GM23338 (cell line): ENCODE data around the gene RFX8. TPM values are rescaled to one million over a fixed set of nuclear protein-coding genes. Genes with fewer than 3 reads are reported as not detected.

Source experiments
- ATAC-seq: fragments of 200-7000 bp; cut with Tn5 transposase; 3 replicates; pipeline ENCODE4 v1.9.1; 2020
- DNase-seq: peaks from one replicate; pipeline ENCODE4 v3.0.0-alpha.2; 2015; ENCODE audit warnings: low spot score
- H2AFZ ChIP-seq: fragments of 200-600 bp; sonication (generic); 2 replicates; pipeline ENCODE4 v1.8.0; 2016; ENCODE audit warnings: antibody characterized with exemption, mild to moderate bottlenecking, moderate library complexity
- H3F3A ChIP-seq: fragments of 200-600 bp; sonication (generic); replicated peaks from 2 replicates; pipeline ENCODE4 v1.8.0; 2017; ENCODE audit warnings: antibody characterized with exemption, mixed run types, low read depth
- H3K27ac ChIP-seq: fragments of 200-600 bp; sonication (generic); 2 replicates; pipeline ENCODE4 v1.6.1; 2016; ENCODE audit warnings: low read depth
- H3K27me3 ChIP-seq: fragments of 200-600 bp; sonication (generic); 2 replicates; pipeline ENCODE4 v1.8.0; 2016; ENCODE audit warnings: mild to moderate bottlenecking, mixed run types, moderate library complexity; ENCODE audit not compliant: insufficient read depth
- H3K36me3 ChIP-seq: fragments of 200-600 bp; sonication (generic); 2 replicates; pipeline ENCODE4 v1.8.0; 2016; ENCODE audit warnings: mild to moderate bottlenecking; ENCODE audit not compliant: insufficient read depth
- H3K4me1 ChIP-seq: fragments of 200-600 bp; sonication (generic); 2 replicates; pipeline ENCODE4 v1.8.0; 2016; ENCODE audit warnings: mild to moderate bottlenecking, moderate library complexity; ENCODE audit not compliant: insufficient read depth
- H3K4me2 ChIP-seq: fragments of 200-600 bp; sonication (generic); 2 replicates; pipeline ENCODE4 v1.7.1; 2017; ENCODE audit warnings: mixed run types
- H3K4me3 ChIP-seq: fragments of 200-600 bp; sonication (generic); 2 replicates; pipeline ENCODE4 v1.6.1; 2016; ENCODE audit warnings: mixed run types
- H3K79me2 ChIP-seq: fragments of 200-600 bp; sonication (generic); replicated peaks from 2 replicates; pipeline ENCODE4 v1.8.0; 2017; ENCODE audit warnings: mild to moderate bottlenecking; ENCODE audit not compliant: insufficient read depth
- H3K9me2 ChIP-seq: fragments of 200-600 bp; sonication (generic); 2 replicates; pipeline ENCODE4 v1.8.0; 2017; ENCODE audit not compliant: insufficient read depth
- H4K20me1 ChIP-seq: fragments of 200-600 bp; sonication (generic); replicated peaks from 2 replicates; pipeline ENCODE4 v1.8.0; 2017; ENCODE audit warnings: mild to moderate bottlenecking; ENCODE audit not compliant: insufficient read depth
- H3K27ac Mint-ChIP-seq: 2 replicates; pipeline ENCODE4 v1.8.0; 2020; ENCODE audit warnings: inconsistent platforms, mild to moderate bottlenecking, moderate library complexity, mixed read lengths
- H3K27me3 Mint-ChIP-seq: 3 replicates; pipeline ENCODE4 v1.8.0; 2022; ENCODE audit warnings: low read depth, mild to moderate bottlenecking, moderate library complexity, mixed read lengths, inconsistent platforms; ENCODE audit not compliant: insufficient read depth, poor library complexity
- H3K36me3 Mint-ChIP-seq: 3 replicates; pipeline ENCODE4 v1.8.0; 2021; ENCODE audit warnings: low read depth, mild to moderate bottlenecking, inconsistent platforms, moderate library complexity, mixed read lengths
- H3K4me1 Mint-ChIP-seq: 3 replicates; pipeline ENCODE4 v1.8.0; 2020; ENCODE audit warnings: mild to moderate bottlenecking, inconsistent platforms, mixed read lengths
- H3K4me3 Mint-ChIP-seq: 3 replicates; pipeline ENCODE4 v1.8.0; 2021; ENCODE audit warnings: moderate library complexity, mild to moderate bottlenecking, inconsistent platforms, mixed read lengths
- H3K9me3 Mint-ChIP-seq: 3 replicates; pipeline ENCODE4 v1.8.0; 2020; ENCODE audit warnings: moderate library complexity, mild to moderate bottlenecking, inconsistent platforms, mixed read lengths
- CREB1 ChIP-seq: fragments of 250-450 bp; sonication (Bioruptor Pico); IDR thresholded peaks from 2 replicates; pipeline ENCODE4 v1.5.0; 2020; ENCODE audit warnings: low read depth, mild to moderate bottlenecking, moderate library complexity
- EZH2 ChIP-seq: fragments of 200-600 bp; sonication (generic); IDR thresholded peaks from one replicate; pipeline ENCODE4 v1.8.0; 2017; ENCODE audit warnings: antibody characterized with exemption, mild to moderate bottlenecking, low read depth; ENCODE audit not compliant: unreplicated experiment
- EZH2phosphoT487 ChIP-seq: fragments of 200-600 bp; sonication (generic); IDR thresholded peaks from one replicate; pipeline ENCODE4 v1.8.1; 2018; ENCODE audit warnings: antibody characterized with exemption; ENCODE audit not compliant: unreplicated experiment
- JUNB ChIP-seq: IDR thresholded peaks from one replicate; pipeline ENCODE4 v1.6.1; 2016; ENCODE audit warnings: antibody characterized with exemption; ENCODE audit not compliant: unreplicated experiment
- NANOG ChIP-seq: IDR thresholded peaks from 2 replicates; pipeline ENCODE4 v1.6.1; 2016; ENCODE audit warnings: antibody characterized with exemption, borderline replicate concordance
- POLR2AphosphoS5 ChIP-seq: IDR thresholded peaks from 2 replicates; pipeline ENCODE4 v1.6.1; 2016; ENCODE audit warnings: antibody characterized with exemption, low read depth
- STAT1 ChIP-seq: IDR thresholded peaks from one replicate; pipeline ENCODE4 v1.6.1; 2016; ENCODE audit warnings: antibody characterized with exemption; ENCODE audit not compliant: unreplicated experiment
- ZNF114 ChIP-seq: fragments of 250-450 bp; sonication (Bioruptor Pico); IDR thresholded peaks from 2 replicates; pipeline ENCODE4 v1.5.0; 2020; ENCODE audit warnings: mild to moderate bottlenecking, moderate library complexity
- ZNF331 ChIP-seq: fragments of 250-450 bp; sonication (Bioruptor Pico); IDR thresholded peaks from 2 replicates; pipeline ENCODE4 v1.5.0; 2020; ENCODE audit warnings: low read depth, mild to moderate bottlenecking, moderate library complexity
- polyA plus RNA-seq: library from polyadenylated mRNA; unstranded; fragments of >200 nt; fragmentation: Nextera tagmentation; extraction: Ambion mirVana; gene quantifications from 2 replicates; pipeline ENCODE4 v1.2.1, GENCODE V29; 2016
- total RNA-seq: library from RNA; depleted of rRNA; stranded (reverse); fragments of >200 nt; shearing (Covaris generic); gene quantifications from 2 replicates; pipeline ENCODE4 v1.2.3, GENCODE V29; 2014
- TF ChIP-seq, protein P1 (sequence below): IDR thresholded peaks from one replicate; pipeline ENCODE4 v1.6.1; 2018; ENCODE audit warnings: antibody characterized with exemption; ENCODE audit not compliant: unreplicated experiment
- TF ChIP-seq, protein P2 (sequence below), 2 experiments: fragments of 200-600 bp in 1 of 2; sonication (generic) in 1 of 2; conservative IDR thresholded peaks; 2 replicates each; pipeline versions ENCODE4 v1.5.1 to v1.6.1; 2016 to 2017; ENCODE audit warnings: antibody characterized with exemption in 2 of 2, low read depth in 2 of 2, mild to moderate bottlenecking in 2 of 2, moderate library complexity in 1 of 2
- TF ChIP-seq, protein P3 (sequence below): IDR thresholded peaks from 2 replicates; pipeline ENCODE4 v1.6.1; 2016; ENCODE audit warnings: antibody characterized with exemption

The RFX8 gene
- total and polyA plus RNA-seq, 2 experiments from 2014 or later = 0.65 to 1.5 TPM

GRCh38 chr2:101440127-101440738 lies 34.7 kb downstream of the RFX8 start:
- Histone ChIP-seq H3K27ac (no peak overlapping the region), H3K9me2 (no peaks in the 10 kb centered on the region), H2AFZ (peak overlapping the region; percentile 74; the same call in 1 of the 2 replicates), H3K79me2 (no peaks in the 10 kb centered on the region), H3K4me3 (no peak overlapping the region), H3K4me1 (peaks cover 8% of the 10 kb centered on the region), H3K36me3 (no peaks in the 10 kb centered on the region; the same call in 1 of the 2 replicates), H3F3A (no peaks in the 10 kb centered on the region), H3K4me2 (no peak overlapping the region), H4K20me1 (no peaks in the 10 kb centered on the region), H3K27me3 (no peaks in the 10 kb centered on the region)
- peaks cover 2% of the 10 kb centered on the region for H3K27me3 Mint-ChIP-seq
- H3K4me3 Mint-ChIP-seq = no peak overlapping the region
- TF ChIP-seq POLR2AphosphoS5 = no peak
- no peak for ATAC-seq
- no peak for DNase-seq
- H3K27ac Mint-ChIP-seq = no peak overlapping the region
- peaks cover 4% of the 10 kb centered on the region for H3K4me1 Mint-ChIP-seq
- peaks cover 3% of the 10 kb centered on the region; the same call in 2 of the 3 replicates for H3K36me3 Mint-ChIP-seq
- peaks cover 3% of the 10 kb centered on the region; the same call in 1 of the 3 replicates for H3K9me3 Mint-ChIP-seq

GRCh38 chr2:101439716-101440115 lies 35.2 kb downstream of the RFX8 start:
- peaks cover 4% of the 10 kb centered on the region for H3K27me3 Mint-ChIP-seq
- H3K4me3 ChIP-seq = no peak overlapping the region
- no peaks in the 10 kb centered on the region; the same call in 1 of the 2 replicates for H3K36me3 ChIP-seq
- ATAC-seq (no peak), DNase-seq (no peak)
- no peaks in the 10 kb centered on the region for H3K27me3 ChIP-seq
- H3K79me2 ChIP-seq = no peaks in the 10 kb centered on the region
- H3K4me1 Mint-ChIP-seq = peaks cover 8% of the 10 kb centered on the region
- no peak overlapping the region for H3K4me3 Mint-ChIP-seq
- H4K20me1 ChIP-seq = no peaks in the 10 kb centered on the region
- no peaks in the 10 kb centered on the region for H3F3A ChIP-seq
- H3K9me2 ChIP-seq = no peaks in the 10 kb centered on the region
- H3K27ac Mint-ChIP-seq = no peak overlapping the region
- no peaks in the 10 kb centered on the region for H3K9me3 Mint-ChIP-seq
- no peak overlapping the region for H2AFZ ChIP-seq
- H3K4me2 ChIP-seq = no peak overlapping the region
- no peak overlapping the region for H3K27ac ChIP-seq
- peaks cover 13% of the 10 kb centered on the region for H3K4me1 ChIP-seq
- H3K36me3 Mint-ChIP-seq = no peaks in the 10 kb centered on the region; the same call in 2 of the 3 replicates
- TF ChIP-seq, protein P1, sequence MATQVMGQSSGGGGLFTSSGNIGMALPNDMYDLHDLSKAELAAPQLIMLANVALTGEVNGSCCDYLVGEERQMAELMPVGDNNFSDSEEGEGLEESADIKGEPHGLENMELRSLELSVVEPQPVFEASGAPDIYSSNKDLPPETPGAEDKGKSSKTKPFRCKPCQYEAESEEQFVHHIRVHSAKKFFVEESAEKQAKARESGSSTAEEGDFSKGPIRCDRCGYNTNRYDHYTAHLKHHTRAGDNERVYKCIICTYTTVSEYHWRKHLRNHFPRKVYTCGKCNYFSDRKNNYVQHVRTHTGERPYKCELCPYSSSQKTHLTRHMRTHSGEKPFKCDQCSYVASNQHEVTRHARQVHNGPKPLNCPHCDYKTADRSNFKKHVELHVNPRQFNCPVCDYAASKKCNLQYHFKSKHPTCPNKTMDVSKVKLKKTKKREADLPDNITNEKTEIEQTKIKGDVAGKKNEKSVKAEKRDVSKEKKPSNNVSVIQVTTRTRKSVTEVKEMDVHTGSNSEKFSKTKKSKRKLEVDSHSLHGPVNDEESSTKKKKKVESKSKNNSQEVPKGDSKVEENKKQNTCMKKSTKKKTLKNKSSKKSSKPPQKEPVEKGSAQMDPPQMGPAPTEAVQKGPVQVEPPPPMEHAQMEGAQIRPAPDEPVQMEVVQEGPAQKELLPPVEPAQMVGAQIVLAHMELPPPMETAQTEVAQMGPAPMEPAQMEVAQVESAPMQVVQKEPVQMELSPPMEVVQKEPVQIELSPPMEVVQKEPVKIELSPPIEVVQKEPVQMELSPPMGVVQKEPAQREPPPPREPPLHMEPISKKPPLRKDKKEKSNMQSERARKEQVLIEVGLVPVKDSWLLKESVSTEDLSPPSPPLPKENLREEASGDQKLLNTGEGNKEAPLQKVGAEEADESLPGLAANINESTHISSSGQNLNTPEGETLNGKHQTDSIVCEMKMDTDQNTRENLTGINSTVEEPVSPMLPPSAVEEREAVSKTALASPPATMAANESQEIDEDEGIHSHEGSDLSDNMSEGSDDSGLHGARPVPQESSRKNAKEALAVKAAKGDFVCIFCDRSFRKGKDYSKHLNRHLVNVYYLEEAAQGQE = no peak
- no peak for TF ChIP-seq ZNF331 (CRISPR knock-in tag)
- no peak for TF ChIP-seq ZNF114
- TF ChIP-seq NANOG = no peak
- TF ChIP-seq STAT1 = no peak
- no peak for TF ChIP-seq EZH2phosphoT487
- TF ChIP-seq, protein P2, sequence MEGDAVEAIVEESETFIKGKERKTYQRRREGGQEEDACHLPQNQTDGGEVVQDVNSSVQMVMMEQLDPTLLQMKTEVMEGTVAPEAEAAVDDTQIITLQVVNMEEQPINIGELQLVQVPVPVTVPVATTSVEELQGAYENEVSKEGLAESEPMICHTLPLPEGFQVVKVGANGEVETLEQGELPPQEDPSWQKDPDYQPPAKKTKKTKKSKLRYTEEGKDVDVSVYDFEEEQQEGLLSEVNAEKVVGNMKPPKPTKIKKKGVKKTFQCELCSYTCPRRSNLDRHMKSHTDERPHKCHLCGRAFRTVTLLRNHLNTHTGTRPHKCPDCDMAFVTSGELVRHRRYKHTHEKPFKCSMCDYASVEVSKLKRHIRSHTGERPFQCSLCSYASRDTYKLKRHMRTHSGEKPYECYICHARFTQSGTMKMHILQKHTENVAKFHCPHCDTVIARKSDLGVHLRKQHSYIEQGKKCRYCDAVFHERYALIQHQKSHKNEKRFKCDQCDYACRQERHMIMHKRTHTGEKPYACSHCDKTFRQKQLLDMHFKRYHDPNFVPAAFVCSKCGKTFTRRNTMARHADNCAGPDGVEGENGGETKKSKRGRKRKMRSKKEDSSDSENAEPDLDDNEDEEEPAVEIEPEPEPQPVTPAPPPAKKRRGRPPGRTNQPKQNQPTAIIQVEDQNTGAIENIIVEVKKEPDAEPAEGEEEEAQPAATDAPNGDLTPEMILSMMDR (conservative IDR thresholded peaks at IDR 0.05; ENCODE audit: low read depth in 2 of 2) = no peak
- TF ChIP-seq CREB1 (CRISPR knock-in tag) = no peak
- no peak for TF ChIP-seq EZH2
- TF ChIP-seq POLR2AphosphoS5 = no peak
- TF ChIP-seq, protein P3, sequence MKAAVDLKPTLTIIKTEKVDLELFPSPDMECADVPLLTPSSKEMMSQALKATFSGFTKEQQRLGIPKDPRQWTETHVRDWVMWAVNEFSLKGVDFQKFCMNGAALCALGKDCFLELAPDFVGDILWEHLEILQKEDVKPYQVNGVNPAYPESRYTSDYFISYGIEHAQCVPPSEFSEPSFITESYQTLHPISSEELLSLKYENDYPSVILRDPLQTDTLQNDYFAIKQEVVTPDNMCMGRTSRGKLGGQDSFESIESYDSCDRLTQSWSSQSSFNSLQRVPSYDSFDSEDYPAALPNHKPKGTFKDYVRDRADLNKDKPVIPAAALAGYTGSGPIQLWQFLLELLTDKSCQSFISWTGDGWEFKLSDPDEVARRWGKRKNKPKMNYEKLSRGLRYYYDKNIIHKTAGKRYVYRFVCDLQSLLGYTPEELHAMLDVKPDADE = no peak
- TF ChIP-seq JUNB = no peak
